Adipocyte (in vitro differentiated cells): ENCODE measurements around the gene ULBP2.
"Not testable (repeated sequence)": the region's sequence is repeated elsewhere in the genome, so short reads cannot be mapped to it uniquely, and the experiment has no call there.

Experiments used
- DNase-seq: peaks from one replicate; pipeline ENCODE4 v3.0.0-alpha.2; 2015; ENCODE audit warnings: low read depth
- H3K27me3 ChIP-seq: replicated peaks from 2 replicates; pipeline ENCODE4 v1.7.0; 2013; ENCODE audit warnings: mild to moderate bottlenecking, low read length, moderate library complexity; ENCODE audit not compliant: control insufficient read depth, insufficient read depth
- H3K36me3 ChIP-seq: 2 replicates; pipeline ENCODE4 v1.7.0; 2013; ENCODE audit warnings: low read length, mild to moderate bottlenecking, moderate library complexity; ENCODE audit not compliant: control insufficient read depth, insufficient read depth, severe bottlenecking
- H3K4me1 ChIP-seq: 2 replicates; pipeline ENCODE4 v1.7.0; 2013; ENCODE audit warnings: mild to moderate bottlenecking, low read length, moderate library complexity; ENCODE audit not compliant: control insufficient read depth, insufficient read depth
- H3K4me3 ChIP-seq: 2 replicates; pipeline ENCODE4 v1.7.0; 2013; ENCODE audit warnings: mild to moderate bottlenecking, low read length, moderate library complexity
- H3K9ac ChIP-seq: 2 replicates; pipeline ENCODE4 v1.7.0; 2013; ENCODE audit warnings: mild to moderate bottlenecking, low read length, moderate library complexity
- H3K9me3 ChIP-seq: 2 replicates; pipeline ENCODE4 v1.7.0; 2013; ENCODE audit warnings: mild to moderate bottlenecking, low read length, moderate library complexity; ENCODE audit not compliant: control insufficient read depth

ULBP2 gene

DNA sequence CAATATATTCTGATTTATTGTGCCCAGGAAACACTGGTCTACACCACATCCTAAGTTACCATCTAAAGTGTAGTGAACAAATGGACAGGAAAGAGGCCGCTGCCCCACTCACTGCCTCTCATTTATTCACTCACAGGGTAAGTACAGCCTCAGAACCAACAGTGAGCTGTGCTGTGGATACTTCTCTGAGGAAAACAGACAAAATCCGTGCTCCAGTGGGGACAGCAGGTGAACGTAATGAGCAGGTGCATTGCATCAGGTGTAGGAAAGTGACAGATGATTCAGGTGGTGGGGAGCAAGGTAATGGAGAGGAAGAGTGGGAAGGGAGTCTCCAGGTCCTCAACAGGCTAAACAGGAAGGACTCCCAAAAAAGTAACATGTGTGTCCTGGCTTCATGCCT lies 8.4 kb upstream of the ULBP2 start:
- peaks cover 3% of the 10 kb centered on the region for H3K4me1 ChIP-seq
- no peaks in the 10 kb centered on the region for H3K36me3 ChIP-seq
- H3K4me3 ChIP-seq = no peak overlapping the region
- no peaks in the 10 kb centered on the region for H3K9me3 ChIP-seq
- no peak overlapping the region for H3K9ac ChIP-seq
- no peak for DNase-seq
- H3K27me3 ChIP-seq = peaks cover 45% of the 10 kb centered on the region

DNA sequence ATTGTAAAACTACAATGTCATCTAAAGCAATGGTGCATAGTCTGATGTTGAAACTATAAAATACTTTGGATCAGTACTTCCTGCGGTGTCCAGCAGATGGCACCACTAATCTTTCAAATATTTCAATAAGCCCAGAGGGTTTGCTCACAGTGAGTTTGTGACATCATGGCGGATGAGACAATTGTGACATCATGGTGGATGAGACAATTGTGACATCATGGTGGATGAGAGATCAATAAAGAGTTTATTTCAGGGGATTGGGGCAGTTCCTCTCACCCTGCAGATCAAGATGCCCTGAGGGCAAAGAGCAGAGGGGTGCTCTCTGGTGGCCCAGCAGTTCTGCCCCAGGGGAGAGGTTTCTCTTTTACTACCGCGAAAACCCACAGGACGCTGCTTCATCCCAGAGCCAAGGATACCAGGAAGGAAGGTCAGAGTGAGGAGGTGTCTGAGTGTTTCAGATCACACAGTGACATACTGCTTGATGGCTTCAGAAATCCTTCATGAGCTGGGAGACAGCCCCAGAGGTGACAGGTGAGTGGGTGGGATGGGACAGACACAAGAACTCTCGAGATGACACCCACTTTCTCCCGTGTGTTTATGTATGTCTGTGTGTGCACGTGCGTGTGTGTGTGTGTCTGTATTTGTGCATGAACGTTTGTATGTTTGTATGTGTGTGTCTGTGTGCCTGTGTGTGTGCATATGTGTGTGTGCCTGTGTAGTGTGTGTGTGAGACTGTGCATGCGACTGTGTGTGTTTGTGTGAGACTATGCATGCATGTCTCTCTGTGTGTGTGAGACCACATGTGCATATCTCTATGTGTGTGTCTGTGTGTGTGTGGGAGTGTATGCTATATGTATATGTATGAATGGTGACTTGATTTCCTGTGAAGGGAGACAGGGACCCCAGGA lies 7.3 kb upstream of the ULBP2 start:
- Histone ChIP-seq H3K4me1 (peaks cover 10% of the 10 kb centered on the region), H3K4me3 (no peak overlapping the region), H3K27me3 (peaks cover 48% of the 10 kb centered on the region), H3K36me3 (no peaks in the 10 kb centered on the region), H3K9me3 (no peaks in the 10 kb centered on the region), H3K9ac (no peak overlapping the region)
- peak; percentile 91 for DNase-seq

DNA sequence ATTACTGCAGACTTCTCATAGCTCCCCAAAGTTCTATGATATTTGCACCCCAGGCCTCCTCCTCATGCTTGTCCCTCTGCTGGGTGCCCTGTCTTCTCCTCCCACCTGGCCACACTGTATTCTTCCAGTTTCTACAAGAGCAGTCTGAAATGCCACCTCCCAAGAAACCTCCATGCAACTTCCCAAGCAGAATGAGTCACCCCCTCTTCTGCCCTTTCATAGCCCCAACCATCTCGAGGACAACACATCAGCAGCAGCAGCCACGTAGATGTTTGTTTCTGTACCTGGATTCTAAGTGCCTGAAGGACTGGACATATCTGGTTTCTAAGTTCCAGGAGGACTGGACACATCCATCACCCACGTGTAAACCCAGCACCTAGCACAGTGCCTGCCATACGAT lies 6.6 kb upstream of the ULBP2 start:
- no peak overlapping the region for H3K9ac ChIP-seq
- H3K4me1 ChIP-seq = peaks cover 10% of the 10 kb centered on the region
- H3K36me3 ChIP-seq = no peaks in the 10 kb centered on the region
- no peaks in the 10 kb centered on the region for H3K9me3 ChIP-seq
- no peak overlapping the region for H3K4me3 ChIP-seq
- H3K27me3 ChIP-seq = peaks cover 48% of the 10 kb centered on the region
- DNase-seq = no peak

DNA sequence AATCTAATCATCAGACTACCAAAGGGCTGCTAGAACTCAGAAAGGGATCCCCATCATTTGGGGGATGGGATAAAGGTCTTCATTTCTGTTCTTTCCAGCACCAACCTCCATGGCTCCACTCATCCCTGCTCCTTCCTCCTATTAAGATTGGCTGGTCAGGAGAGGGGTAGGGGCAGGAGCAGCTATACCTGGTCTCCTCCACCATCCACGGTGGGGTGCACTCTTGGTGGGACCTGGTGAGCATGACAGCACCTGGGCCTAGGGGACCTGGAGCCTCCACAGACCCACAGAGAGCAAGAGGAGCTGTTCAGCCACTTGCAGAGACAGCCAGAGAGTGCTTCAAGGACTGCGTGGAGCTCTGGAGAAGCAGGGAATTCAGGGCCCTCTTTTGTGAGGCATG lies 6.1 kb upstream of the ULBP2 start:
- no peaks in the 10 kb centered on the region for H3K9me3 ChIP-seq
- no peak overlapping the region for H3K4me3 ChIP-seq
- H3K9ac ChIP-seq = no peak overlapping the region
- no peaks in the 10 kb centered on the region for H3K36me3 ChIP-seq
- peaks cover 10% of the 10 kb centered on the region for H3K4me1 ChIP-seq
- no peak for DNase-seq
- peaks cover 52% of the 10 kb centered on the region for H3K27me3 ChIP-seq

DNA sequence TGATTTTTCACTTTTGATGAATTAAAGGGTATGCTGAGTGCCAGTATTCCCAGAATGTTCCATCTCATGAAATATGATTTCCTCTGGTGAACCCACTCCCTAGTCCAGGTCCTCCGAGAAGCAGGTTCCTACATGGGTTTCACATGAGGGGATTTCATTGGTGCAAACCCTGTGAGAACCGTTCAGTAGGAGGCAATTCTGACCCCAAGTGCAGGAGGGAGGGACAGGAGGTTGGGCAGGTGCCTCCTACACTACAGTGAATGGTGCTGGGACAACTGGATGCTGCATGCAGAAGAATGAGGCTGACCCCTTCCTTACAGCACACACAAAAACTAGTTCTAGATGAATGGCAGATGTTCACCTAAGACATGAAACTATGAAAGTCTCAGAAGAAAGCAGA lies 5.1 kb upstream of the ULBP2 start:
- no peaks in the 10 kb centered on the region for H3K9me3 ChIP-seq
- no peak overlapping the region for H3K9ac ChIP-seq
- peaks cover 56% of the 10 kb centered on the region for H3K27me3 ChIP-seq
- H3K36me3 ChIP-seq = no peaks in the 10 kb centered on the region
- no peak overlapping the region for H3K4me3 ChIP-seq
- peaks cover 10% of the 10 kb centered on the region for H3K4me1 ChIP-seq
- no peak for DNase-seq

DNA sequence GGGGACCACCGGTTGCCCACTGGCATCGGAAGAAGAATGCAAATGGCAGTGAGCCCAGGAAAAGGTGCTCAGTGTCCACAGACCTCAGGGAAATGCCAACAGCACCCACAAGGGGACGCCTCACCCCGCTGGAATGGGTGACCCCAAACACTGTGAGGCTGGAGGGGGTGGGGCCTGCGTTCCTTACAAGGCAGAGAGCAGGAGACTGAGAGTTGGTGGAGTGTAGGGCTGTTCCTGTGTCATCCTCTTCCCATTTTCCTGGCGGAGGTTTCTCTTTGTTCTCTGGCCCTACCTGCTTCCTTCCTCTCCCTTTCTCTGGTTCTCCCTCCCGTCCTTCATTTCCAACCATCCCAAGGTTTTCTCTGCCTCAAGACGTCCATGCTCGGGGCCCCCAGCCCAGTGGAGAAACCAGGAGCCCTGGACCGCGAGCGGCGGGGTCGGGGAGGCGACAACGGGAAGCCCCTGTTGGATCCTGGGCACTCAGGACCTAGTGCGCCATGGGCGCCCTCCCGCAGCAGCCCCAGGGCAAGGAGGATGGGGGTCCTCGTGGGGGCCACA lies 3.7 kb upstream of the ULBP2 start:
- H3K4me1 ChIP-seq, H3K9me3 ChIP-seq, DNase-seq, H3K36me3 ChIP-seq, H3K9ac ChIP-seq: not testable (repeated sequence)
- Histone ChIP-seq H3K27me3 (peaks cover 56% of the 10 kb centered on the region), H3K4me3 (peak overlapping the region; percentile 76)

DNA sequence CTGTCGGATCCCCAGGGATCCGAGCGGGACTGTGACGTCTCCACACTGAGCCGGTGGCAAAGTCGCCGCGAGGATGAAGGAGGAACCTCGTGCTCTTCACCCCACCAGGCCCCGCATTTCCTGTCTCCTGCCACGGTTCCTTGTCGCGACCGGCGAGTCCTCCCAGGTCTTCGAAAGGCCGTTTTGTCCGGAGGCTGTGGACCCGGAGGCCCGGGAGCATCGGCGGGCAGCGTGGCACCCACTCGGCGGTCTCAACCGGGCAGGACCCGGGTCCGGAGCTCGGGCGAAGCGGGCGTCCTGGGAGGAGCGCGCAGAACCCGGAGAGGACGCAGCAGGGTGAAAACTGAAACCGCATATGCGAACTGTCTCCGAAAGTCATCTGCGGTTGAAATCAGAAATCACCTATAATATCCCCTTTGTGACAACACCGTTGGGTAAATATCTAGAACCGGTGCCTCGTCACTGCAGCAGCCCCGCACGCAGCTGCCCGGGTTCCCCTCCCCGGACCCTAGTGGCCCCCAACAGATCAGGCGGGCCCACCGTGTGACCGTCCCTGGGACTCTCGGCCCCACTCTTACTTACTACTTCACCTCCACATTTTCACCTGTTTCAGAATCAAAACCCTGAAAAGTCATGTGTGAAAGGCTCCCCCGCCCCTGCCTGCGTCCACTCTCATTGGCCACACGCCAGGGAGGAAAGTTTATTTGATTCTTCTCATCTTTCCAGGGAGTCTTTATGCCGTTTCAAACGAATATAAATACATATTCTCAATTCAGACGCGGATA lies 3.1 kb upstream of the ULBP2 start:
- H3K4me1 ChIP-seq = peaks cover 10% of the 10 kb centered on the region
- H3K9me3 ChIP-seq = no peaks in the 10 kb centered on the region
- peak; percentile 47 for DNase-seq
- H3K27me3 ChIP-seq = peaks cover 56% of the 10 kb centered on the region
- H3K9ac ChIP-seq = no peak overlapping the region
- H3K4me3 ChIP-seq = peak overlapping the region; percentile 76
- H3K36me3 ChIP-seq = no peaks in the 10 kb centered on the region

DNA sequence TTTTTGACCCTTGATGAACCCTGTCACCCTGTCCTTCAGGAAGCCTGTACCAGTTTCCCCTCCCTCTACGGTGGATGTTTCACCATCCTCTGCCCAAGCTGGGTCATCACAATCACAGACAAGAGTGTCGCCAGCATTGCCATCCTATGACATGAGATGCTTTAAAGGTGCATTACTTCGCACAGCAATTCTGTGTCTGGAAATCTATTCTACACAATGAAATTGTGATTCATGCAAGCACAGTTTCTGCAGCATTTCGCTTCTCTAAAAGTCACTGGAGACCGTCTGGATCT lies 2.5 kb upstream of the ULBP2 start:
- no peaks in the 10 kb centered on the region for H3K36me3 ChIP-seq
- H3K9me3 ChIP-seq = no peaks in the 10 kb centered on the region
- H3K9ac ChIP-seq = no peak overlapping the region
- no peak for DNase-seq
- peaks cover 10% of the 10 kb centered on the region for H3K4me1 ChIP-seq
- H3K4me3 ChIP-seq = no peak overlapping the region
- peaks cover 56% of the 10 kb centered on the region for H3K27me3 ChIP-seq

DNA sequence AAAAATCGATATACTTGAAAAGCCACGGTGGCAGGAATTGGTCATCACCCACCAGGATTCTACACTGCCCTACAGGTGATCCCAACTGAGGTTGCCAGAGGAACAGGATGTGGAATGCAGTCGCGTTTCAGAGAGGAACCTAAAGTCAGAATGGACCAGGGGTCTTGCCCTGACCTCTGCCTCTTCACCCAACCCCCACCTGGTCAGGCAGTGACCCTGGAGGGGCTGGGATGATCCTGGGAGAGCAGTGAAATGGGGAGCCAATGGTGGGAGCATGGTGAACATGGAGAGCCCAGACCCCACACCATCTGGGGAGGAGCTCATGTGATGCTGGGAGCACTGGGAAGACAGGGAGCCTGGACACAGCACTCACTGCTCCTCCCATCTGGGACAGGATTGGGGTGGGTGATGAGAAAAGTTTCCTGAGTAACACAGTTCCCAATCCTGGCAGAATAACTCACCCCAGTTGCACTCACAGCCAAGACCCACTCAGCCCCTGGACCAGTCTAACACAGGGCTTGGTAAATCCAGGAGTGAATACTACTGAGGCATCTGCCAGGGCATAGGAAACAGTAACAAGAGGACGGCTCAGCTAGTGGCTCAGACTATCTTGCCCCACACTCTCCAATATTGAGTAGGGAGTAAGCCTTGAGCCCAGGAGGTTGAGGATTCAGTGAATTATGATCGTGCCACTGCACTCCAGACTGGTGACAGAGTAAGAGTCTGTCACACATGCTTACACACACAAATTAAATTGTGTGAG lies 1.7 kb upstream of the ULBP2 start:
- H3K4me3 ChIP-seq = no peak overlapping the region
- no peaks in the 10 kb centered on the region for H3K9me3 ChIP-seq
- H3K9ac ChIP-seq = no peak overlapping the region
- H3K4me1 ChIP-seq = peaks cover 10% of the 10 kb centered on the region
- no peak for DNase-seq
- no peaks in the 10 kb centered on the region for H3K36me3 ChIP-seq
- H3K27me3 ChIP-seq = peaks cover 49% of the 10 kb centered on the region

DNA sequence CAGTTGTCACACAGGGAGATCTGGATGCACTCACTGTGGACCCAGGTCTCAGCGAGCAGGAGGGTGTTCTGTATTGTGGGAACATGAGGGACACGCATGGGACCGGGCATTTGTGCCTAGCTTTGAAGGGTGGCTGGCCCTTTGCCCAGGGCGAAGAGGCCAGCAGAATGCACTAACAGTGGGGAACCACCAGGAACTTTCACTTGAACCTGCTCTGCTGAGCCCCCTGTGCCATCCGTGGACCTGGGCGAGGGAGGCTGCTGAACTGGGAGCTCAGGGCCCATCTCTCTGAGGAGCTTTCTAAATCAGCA lies 1.2 kb upstream of the ULBP2 start:
- peaks cover 48% of the 10 kb centered on the region for H3K27me3 ChIP-seq
- H3K4me1 ChIP-seq = peaks cover 10% of the 10 kb centered on the region
- no peak overlapping the region for H3K9ac ChIP-seq
- H3K9me3 ChIP-seq = no peaks in the 10 kb centered on the region
- H3K4me3 ChIP-seq = no peak overlapping the region
- no peaks in the 10 kb centered on the region for H3K36me3 ChIP-seq
- no peak for DNase-seq

DNA sequence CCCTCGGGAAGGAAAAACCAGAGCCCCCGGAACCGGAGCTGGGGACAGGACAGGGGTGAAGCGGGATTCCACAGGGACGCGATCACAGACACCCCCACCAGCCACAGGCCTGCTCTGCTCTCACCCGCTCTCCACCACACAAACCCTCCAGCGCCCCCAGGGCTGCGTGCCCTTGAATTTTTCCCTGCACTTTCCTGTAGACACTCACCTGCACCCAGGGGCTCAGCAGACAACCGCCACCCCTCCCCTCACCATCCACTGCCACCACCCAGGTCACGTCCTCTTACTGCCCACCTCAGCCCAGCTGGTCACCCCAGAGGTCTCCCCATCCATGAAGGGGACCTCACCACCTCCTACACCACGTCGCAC lies 631 bp downstream of the ULBP2 start:
- H3K4me3 ChIP-seq = peak overlapping the region; percentile 89
- H3K36me3 ChIP-seq = no peaks in the 10 kb centered on the region
- H3K9ac ChIP-seq = peak overlapping the region; percentile 77
- H3K4me1 ChIP-seq = peaks cover 10% of the 10 kb centered on the region
- peaks cover 34% of the 10 kb centered on the region for H3K27me3 ChIP-seq
- no peak for DNase-seq
- no peaks in the 10 kb centered on the region for H3K9me3 ChIP-seq
